Endothelial cell (in vitro differentiated cells): Measurements from ENCODE around the gene LYVE1. TPM values are rescaled to one million over a fixed set of nuclear protein-coding genes. Genes with fewer than 3 reads are reported as not detected.
A peak's percentile ranks its signal among the peaks of the same experiment; 100 is the strongest.

Experiments
- DNase-seq: peaks from one replicate; pipeline ENCODE4 v3.0.0; 2021; ENCODE audit warnings: low spot score
- H3K27ac Mint-ChIP-seq: one replicate; pipeline ENCODE4 v1.8.0; 2021; ENCODE audit warnings: mixed read lengths, inconsistent platforms; ENCODE audit not compliant: unreplicated experiment
- H3K27me3 Mint-ChIP-seq: one replicate; pipeline ENCODE4 v1.8.0; 2021; ENCODE audit warnings: mild to moderate bottlenecking, moderate library complexity, mixed read lengths, inconsistent platforms; ENCODE audit not compliant: unreplicated experiment
- H3K36me3 Mint-ChIP-seq: one replicate; pipeline ENCODE4 v1.8.0; 2021; ENCODE audit warnings: mild to moderate bottlenecking, low read depth, mixed read lengths, inconsistent platforms; ENCODE audit not compliant: unreplicated experiment
- H3K4me1 Mint-ChIP-seq: one replicate; pipeline ENCODE4 v1.8.0; 2021; ENCODE audit warnings: mild to moderate bottlenecking, mixed read lengths, inconsistent platforms; ENCODE audit not compliant: unreplicated experiment
- H3K4me3 Mint-ChIP-seq: one replicate; pipeline ENCODE4 v1.8.0; 2021; ENCODE audit warnings: mild to moderate bottlenecking, mixed read lengths, inconsistent platforms; ENCODE audit not compliant: unreplicated experiment
- H3K9me3 Mint-ChIP-seq: one replicate; pipeline ENCODE4 v1.8.0; 2021; ENCODE audit warnings: mixed read lengths, inconsistent platforms; ENCODE audit not compliant: unreplicated experiment
- long read RNA-seq: library from polyadenylated mRNA; unstranded; transcript quantifications from one replicate; pipeline ENCODE4 v2.0.0, GENCODE V29; 2020; ENCODE audit not compliant: unreplicated experiment
- total RNA-seq: library from RNA; stranded (reverse); fragmentation: NEBNext Ultra II Directional; extraction: Animal tissue kit (Norgen Biotek cat#: 25700); gene quantifications from one replicate; pipeline ENCODE4 v1.2.1, GENCODE V29; 2021; ENCODE audit not compliant: unreplicated experiment
- TF ChIP-seq, protein P1 (sequence below): fragments of 200-600 bp; sonication (generic); IDR thresholded peaks from one replicate; pipeline ENCODE4 v1.5.0; 2021; ENCODE audit warnings: antibody characterized with exemption; ENCODE audit not compliant: unreplicated experiment

The LYVE1 gene
- not detected for total RNA-seq
- long read RNA-seq, result 0 reads

- H3K4me3 Mint-ChIP-seq, result no peak within 1 kb of the TSS
- TF ChIP-seq, protein P1, sequence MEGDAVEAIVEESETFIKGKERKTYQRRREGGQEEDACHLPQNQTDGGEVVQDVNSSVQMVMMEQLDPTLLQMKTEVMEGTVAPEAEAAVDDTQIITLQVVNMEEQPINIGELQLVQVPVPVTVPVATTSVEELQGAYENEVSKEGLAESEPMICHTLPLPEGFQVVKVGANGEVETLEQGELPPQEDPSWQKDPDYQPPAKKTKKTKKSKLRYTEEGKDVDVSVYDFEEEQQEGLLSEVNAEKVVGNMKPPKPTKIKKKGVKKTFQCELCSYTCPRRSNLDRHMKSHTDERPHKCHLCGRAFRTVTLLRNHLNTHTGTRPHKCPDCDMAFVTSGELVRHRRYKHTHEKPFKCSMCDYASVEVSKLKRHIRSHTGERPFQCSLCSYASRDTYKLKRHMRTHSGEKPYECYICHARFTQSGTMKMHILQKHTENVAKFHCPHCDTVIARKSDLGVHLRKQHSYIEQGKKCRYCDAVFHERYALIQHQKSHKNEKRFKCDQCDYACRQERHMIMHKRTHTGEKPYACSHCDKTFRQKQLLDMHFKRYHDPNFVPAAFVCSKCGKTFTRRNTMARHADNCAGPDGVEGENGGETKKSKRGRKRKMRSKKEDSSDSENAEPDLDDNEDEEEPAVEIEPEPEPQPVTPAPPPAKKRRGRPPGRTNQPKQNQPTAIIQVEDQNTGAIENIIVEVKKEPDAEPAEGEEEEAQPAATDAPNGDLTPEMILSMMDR, result no peak
- H3K9me3 Mint-ChIP-seq, result no peaks in the 10 kb centered on the region
- H3K4me1 Mint-ChIP-seq, result peaks cover 32% of the 10 kb centered on the region
- no peak for DNase-seq
- H3K27ac Mint-ChIP-seq, result no peak within 1 kb of the TSS
- H3K36me3 Mint-ChIP-seq, result no peaks in the 10 kb centered on the region
- H3K27me3 Mint-ChIP-seq, result no peaks in the 10 kb centered on the region
Measured at GRCh38 chr11:10568486-10568941, at the start of gene LYVE1. Gene LYVE1 (minus strand): TSS chr11:10568665. CDS start chr11:10568532, 133 bp downstream.

GRCh38 chr11:10617551-10617950, 49.1 kb upstream of the LYVE1 start:
- Mint-ChIP-seq H3K4me3 (no peak overlapping the region), H3K27ac (no peak overlapping the region), H3K27me3 (no peaks in the 10 kb centered on the region), H3K36me3 (peaks cover 17% of the 10 kb centered on the region), H3K9me3 (no peaks in the 10 kb centered on the region), H3K4me1 (peaks cover 18% of the 10 kb centered on the region)
- TF ChIP-seq, protein P1, result no peak
- no peak for DNase-seq

DNA sequence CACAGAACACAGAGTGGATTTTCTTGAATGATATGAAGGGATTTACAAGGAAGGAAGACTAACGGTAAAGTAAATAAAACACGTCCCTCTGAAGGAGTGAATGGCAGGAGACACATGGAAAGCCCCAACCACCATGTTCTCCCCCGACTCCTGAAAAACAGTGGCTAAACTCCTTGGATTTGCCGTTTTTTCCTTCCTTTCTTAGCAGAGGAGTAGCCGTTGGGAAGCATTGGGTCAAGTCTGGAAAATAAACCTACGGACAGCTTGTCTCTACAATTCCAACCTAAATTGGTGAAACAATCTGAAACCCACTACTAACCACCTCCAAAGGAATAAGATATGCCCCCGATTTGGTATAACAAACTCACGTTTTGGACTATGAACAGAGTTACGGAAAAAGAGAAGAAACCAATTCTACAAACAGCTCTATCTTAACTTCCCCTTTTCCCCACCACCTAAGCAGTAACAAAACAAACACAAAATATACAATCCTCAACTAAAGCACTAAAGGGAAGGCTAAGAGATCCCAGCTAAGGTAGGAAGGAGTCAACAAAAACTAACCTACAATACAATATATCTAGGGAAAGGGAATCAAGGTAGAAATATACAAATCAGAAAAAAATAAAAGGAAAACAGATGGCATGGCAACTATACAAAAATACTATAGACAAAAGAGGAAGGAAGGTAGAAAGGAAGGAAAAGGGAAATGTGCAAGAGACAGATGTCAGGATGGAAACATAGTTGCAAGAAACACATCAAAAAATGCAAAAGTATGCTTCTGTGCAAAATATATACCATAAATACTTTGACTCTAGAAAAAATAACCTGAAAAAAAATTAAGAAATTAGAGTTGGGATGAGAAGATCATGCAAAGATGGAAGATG, 43.8 kb upstream of the LYVE1 start:
- TF ChIP-seq, protein P1, result no peak
- H3K27ac Mint-ChIP-seq, result peak overlapping the region; percentile 99
- peaks cover 13% of the 10 kb centered on the region for H3K36me3 Mint-ChIP-seq
- no peaks in the 10 kb centered on the region for H3K27me3 Mint-ChIP-seq
- DNase-seq, result no peak
- H3K9me3 Mint-ChIP-seq, result peaks cover 4% of the 10 kb centered on the region
- H3K4me1 Mint-ChIP-seq, result peaks cover 29% of the 10 kb centered on the region
- H3K4me3 Mint-ChIP-seq, result no peak overlapping the region

- no peak for DNase-seq
- Mint-ChIP-seq H3K4me3 (no peak overlapping the region), H3K27ac (no peak overlapping the region), H3K4me1 (peaks cover 52% of the 10 kb centered on the region), H3K27me3 (no peaks in the 10 kb centered on the region), H3K9me3 (peaks cover 4% of the 10 kb centered on the region), H3K36me3 (peaks cover 13% of the 10 kb centered on the region)
- TF ChIP-seq, protein P1, result no peak
Measured at GRCh38 chr11:10609636-10610035, 41.2 kb upstream of the LYVE1 start.

GRCh38 chr11:10608584-10608983, 40.1 kb upstream of the LYVE1 start:
- peaks cover 4% of the 10 kb centered on the region for H3K9me3 Mint-ChIP-seq
- H3K36me3 Mint-ChIP-seq, result peaks cover 5% of the 10 kb centered on the region
- no peak overlapping the region for H3K4me3 Mint-ChIP-seq
- TF ChIP-seq, protein P1, result no peak
- H3K4me1 Mint-ChIP-seq, result peaks cover 52% of the 10 kb centered on the region
- no peaks in the 10 kb centered on the region for H3K27me3 Mint-ChIP-seq
- no peak overlapping the region for H3K27ac Mint-ChIP-seq
- DNase-seq, result no peak
